SJSA1 (cell line): ENCODE results near the gene MPZL1. TPM values are rescaled to one million over a fixed set of nuclear protein-coding genes. Genes with fewer than 3 reads are reported as not detected.
"Not testable (repeated sequence)": the region's sequence is repeated elsewhere in the genome, so short reads cannot be mapped to it uniquely, and the experiment has no call there.

Experiments
- DNase-seq, 2 experiments: peaks; one replicate each; pipeline ENCODE4 v3.0.0-alpha.2; 2015 to 2020; ENCODE audit warnings: low spot score in 2 of 2, low read depth in 1 of 2
- H3K27ac ChIP-seq: fragments of 250-450 bp; sonication (Bioruptor Pico); 2 replicates; pipeline ENCODE4 v1.5.1; 2020; ENCODE audit warnings: mild to moderate bottlenecking, moderate library complexity
- H3K27me3 ChIP-seq: fragments of 250-450 bp; sonication (Bioruptor Pico); replicated peaks from 2 replicates; pipeline ENCODE4 v1.5.1; 2020; ENCODE audit warnings: mild to moderate bottlenecking, moderate library complexity
- H3K36me3 ChIP-seq: fragments of 250-450 bp; sonication (Bioruptor Pico); 2 replicates; pipeline ENCODE4 v1.5.1; 2020; ENCODE audit warnings: mild to moderate bottlenecking
- H3K4me1 ChIP-seq: fragments of 250-450 bp; sonication (Bioruptor Pico); replicated peaks from 2 replicates; pipeline ENCODE4 v1.6.1; 2021; ENCODE audit warnings: mild to moderate bottlenecking
- H3K4me3 ChIP-seq: fragments of 250-450 bp; sonication (Bioruptor Pico); 2 replicates; pipeline ENCODE4 v1.5.1; 2020; ENCODE audit warnings: mild to moderate bottlenecking
- H3K9me3 ChIP-seq: fragments of 250-450 bp; sonication (Bioruptor Pico); replicated peaks from 2 replicates; pipeline ENCODE4 v1.5.1; 2020; ENCODE audit warnings: mild to moderate bottlenecking
- total RNA-seq: library from RNA; depleted of rRNA; stranded (reverse); fragments of >200 nt; shearing (Covaris generic); gene quantifications from 2 replicates; pipeline ENCODE4 v1.2.3, GENCODE V29; 2014

MPZL1 gene
- total RNA-seq, 1 experiment from 2014 or later, result 78.5 TPM

DNA sequence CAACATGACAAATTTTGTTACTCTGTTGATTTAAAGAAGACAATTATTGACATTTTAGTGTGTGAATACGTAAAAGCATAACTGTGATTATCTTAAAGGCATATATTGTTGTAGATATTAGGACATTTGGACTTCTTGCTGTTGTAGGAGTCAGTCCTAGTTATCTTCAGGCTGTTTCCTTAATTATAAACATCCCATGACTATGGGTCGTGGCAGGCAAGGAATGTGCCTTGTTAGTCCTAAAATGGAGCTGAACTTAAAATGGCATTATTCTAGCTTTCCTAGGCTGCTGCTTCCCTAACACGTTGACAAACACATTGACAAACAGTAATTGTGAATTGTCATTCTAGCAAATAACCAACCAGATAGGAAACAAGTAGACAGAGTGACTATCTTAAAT is 4.4 kb upstream of the MPZL1 start:
- H3K27me3 ChIP-seq, result no peaks in the 10 kb centered on the region
- no peak overlapping the region for H3K27ac ChIP-seq
- peaks cover 24% of the 10 kb centered on the region for H3K4me1 ChIP-seq
- no peak for DNase-seq
- peaks cover 8% of the 10 kb centered on the region for H3K36me3 ChIP-seq
- no peaks in the 10 kb centered on the region for H3K9me3 ChIP-seq
- H3K4me3 ChIP-seq, result no peak overlapping the region

DNA sequence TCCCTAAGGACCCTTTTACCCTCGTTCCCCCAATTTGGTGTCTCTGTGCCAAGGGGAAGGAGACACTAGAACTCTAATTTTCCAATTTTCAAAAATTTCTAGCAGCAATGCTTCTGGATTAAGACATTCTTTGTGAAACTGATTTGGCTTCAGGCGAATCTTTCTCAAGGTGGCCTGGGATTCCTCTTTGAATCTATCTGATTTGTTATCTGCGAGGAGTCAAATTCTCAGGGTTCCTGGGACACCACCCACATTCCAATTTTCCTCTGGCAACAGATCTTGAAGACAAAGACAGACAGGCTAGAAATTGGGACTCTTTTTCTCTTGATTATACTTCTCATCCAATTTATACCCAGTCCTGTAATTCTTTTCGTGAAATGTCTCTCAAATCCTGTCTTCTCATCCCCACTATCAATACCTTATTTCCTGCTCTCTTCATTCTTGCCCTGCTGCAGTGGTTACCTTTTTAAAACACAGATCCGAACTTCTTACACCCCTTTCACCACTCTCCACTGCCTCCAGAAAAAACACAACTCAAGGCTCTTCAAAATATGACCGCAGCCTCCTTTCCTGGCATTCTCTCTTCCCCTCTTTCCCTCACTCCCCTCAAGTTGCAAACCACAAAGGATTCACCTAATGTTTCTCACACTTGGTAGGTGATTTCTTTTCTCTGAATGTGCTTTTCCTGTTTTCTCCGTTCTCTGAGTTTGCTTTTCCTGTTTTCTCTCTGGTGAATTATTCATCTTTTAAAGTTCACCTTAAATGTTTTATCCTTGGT is 2.7 kb upstream of the MPZL1 start:
- Histone ChIP-seq H3K9me3 (no peaks in the 10 kb centered on the region), H3K4me3 (no peak overlapping the region), H3K36me3 (peaks cover 9% of the 10 kb centered on the region), H3K27me3 (no peaks in the 10 kb centered on the region), H3K4me1 (peaks cover 25% of the 10 kb centered on the region), H3K27ac (no peak overlapping the region)
- DNase-seq, result no peak

DNA sequence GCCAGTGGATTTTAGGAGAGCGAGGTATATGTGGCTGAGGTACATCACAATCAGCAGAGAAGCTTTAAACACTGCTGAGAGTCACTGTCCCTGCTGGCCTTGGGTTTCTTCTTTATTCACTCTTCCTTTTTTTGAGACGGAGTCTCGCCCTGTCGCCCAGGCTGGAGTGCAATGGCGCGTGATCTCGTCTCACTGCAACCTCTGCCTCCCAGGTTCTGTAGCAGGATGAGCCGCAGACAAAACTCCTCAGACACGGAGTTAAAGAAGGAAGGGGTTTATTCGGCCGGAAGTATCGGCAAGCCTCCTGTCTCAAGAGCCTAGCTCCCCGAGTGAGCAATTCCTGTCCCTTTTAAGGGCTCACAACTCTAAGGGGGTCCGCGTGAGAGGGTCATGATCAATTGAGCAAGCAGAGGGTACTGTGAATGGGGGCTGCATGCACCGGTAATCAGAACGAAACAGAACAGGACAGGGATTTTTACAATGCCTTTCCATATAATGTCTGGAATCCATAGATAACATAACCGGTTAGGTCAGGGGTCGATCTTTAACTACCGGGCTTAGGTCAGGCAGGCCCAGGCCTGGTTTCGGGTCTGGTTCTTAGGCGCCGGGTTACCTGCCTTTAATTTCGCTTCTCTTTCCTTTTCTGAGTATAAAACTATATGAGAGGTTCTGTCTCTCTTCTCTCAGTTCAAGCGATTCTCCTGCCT is 1.9 kb upstream of the MPZL1 start:
- H3K27ac ChIP-seq, H3K9me3 ChIP-seq, DNase-seq, H3K27me3 ChIP-seq, H3K4me3 ChIP-seq: not testable (repeated sequence)
- peaks cover 12% of the 10 kb centered on the region for H3K36me3 ChIP-seq
- peaks cover 23% of the 10 kb centered on the region for H3K4me1 ChIP-seq

DNA sequence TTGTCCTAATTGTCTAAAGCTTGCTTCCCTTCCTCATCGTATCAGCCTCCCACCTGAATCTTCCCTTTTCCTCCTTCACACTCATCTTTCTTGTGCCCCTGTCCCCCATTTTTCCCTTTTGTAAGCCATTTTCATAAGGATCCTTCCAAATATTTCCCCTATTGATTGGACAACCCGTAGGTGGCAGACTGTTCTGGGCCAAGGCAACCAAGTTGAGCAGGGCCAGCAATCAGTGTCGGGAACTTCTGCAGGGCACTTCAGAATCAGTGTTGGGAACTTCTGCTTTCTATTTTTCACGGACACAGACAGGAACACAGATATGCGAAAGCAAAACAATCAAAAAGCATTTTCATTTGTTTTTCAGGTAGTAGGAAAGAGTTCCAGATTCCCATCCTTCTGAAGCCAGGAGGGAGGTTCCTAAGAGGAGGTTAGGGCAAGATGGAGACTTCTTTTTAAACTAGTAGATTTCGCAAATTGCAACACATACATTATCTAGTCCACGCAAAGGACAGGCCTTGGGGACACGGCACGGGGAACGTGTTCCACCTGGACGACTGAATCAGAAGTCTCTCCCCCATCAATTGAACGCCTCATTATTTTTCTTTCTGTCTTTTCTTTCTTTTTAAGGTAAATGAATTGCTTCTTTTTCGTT is 691 bp upstream of the MPZL1 start:
- Histone ChIP-seq H3K4me3 (peak overlapping the region; percentile 90), H3K27ac (peak overlapping the region; percentile 21), H3K9me3 (no peaks in the 10 kb centered on the region), H3K27me3 (no peaks in the 10 kb centered on the region), H3K36me3 (peaks cover 12% of the 10 kb centered on the region), H3K4me1 (peaks cover 23% of the 10 kb centered on the region)
- peak in 1 of 2 experiments; percentile 74 for DNase-seq

DNA sequence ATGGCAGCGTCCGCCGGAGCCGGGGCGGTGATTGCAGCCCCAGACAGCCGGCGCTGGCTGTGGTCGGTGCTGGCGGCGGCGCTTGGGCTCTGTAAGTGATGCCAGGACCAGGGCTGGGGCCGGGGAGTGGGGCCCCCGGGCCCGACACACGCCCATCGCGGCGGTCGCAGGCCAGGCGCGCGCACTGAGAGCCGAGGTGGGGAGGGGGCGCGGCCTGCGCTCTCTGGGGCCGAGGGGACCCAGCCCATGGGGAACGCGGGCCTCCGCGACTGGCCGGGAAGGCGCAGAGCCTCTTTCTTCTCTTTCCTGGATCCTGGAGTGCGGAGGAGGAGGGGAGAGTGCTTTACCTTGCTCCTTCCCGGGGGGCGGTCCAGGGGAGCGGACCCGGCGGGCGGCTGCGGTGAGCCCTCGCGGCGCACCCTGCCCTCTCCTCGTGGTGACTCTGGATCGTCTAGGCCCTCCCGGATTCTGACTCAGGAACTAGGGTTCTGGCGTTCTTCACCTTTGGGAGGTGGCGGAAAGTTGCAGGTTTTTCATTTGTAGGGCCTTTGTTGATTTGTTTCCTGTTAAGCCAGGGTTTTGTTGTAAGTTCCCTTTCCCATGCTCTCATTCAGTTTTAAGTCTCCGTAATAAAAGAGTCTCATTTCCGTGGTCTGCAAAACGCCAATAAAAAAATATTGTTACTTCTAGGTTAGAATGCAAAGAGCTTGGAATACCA is 529 bp downstream of the MPZL1 start:
- peaks cover 20% of the 10 kb centered on the region for H3K4me1 ChIP-seq
- peak overlapping the region; percentile 90 for H3K4me3 ChIP-seq
- H3K27me3 ChIP-seq, result no peaks in the 10 kb centered on the region
- DNase-seq, result peak in 1 of 2 experiments; percentile 59
- H3K27ac ChIP-seq, result peak overlapping the region; percentile 22
- H3K36me3 ChIP-seq, result peaks cover 12% of the 10 kb centered on the region
- H3K9me3 ChIP-seq, result no peaks in the 10 kb centered on the region

DNA sequence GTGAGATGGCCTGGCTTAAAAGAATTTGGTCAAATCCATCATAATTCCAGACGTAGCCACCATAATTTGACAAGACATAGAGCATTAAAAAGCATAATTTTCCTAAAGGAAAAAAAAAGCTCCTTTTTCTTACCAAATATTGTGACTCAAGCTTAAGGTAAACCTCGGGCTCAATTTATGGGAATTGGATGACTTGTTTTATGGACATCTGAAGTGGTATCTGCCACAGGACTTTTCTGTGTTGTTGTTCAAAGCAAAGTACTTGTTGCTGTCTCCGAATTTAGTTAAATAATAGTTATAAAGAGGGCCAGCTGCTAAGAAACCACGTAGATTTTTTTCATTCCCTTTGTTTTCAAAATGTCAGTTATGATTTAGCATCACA is 1.1 kb downstream of the MPZL1 start:
- peak in 1 of 2 experiments; percentile 11 for DNase-seq

DNA sequence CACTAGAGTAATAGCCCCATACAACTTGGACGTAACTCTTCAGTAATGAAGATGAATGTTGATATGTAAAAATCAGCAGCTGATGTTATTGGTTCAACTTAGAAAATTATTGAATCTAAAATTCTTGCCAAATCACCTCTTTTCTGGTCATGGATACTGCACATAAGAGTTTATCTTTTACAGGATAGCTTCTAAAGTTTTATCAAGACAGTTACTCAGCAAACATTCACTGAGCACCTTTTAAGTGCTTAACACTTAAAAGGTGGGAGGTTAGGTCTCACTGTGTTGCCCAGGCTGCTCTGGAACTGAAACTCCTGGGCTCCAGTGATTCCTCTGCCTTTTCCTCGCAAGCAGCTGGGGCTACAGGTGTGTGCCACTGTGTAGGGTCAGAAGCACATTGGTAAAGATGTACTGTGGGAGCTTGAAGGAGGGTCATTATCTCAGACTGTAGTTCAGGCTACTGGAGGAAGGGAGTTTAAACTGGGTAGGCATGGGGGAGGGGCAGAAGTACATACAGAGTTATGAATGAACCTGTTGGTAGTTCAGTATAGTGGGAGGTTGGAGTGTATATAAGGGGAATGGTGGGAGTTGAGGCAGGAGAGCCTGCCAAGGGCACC is 2.0 kb downstream of the MPZL1 start:
- peaks cover 17% of the 10 kb centered on the region for H3K4me1 ChIP-seq
- H3K9me3 ChIP-seq, result no peaks in the 10 kb centered on the region
- no peak for DNase-seq
- no peak overlapping the region for H3K4me3 ChIP-seq
- peaks cover 15% of the 10 kb centered on the region for H3K36me3 ChIP-seq
- no peak overlapping the region for H3K27ac ChIP-seq
- no peaks in the 10 kb centered on the region for H3K27me3 ChIP-seq

More for the DNA sequence above, 1.1 kb downstream of the MPZL1 start:
- peaks cover 17% of the 10 kb centered on the region for H3K4me1 ChIP-seq
- peaks cover 12% of the 10 kb centered on the region for H3K36me3 ChIP-seq
- H3K27ac ChIP-seq, result no peak overlapping the region
- no peaks in the 10 kb centered on the region for H3K27me3 ChIP-seq
- H3K4me3 ChIP-seq, result peak overlapping the region; percentile 90
- no peaks in the 10 kb centered on the region for H3K9me3 ChIP-seq

DNA sequence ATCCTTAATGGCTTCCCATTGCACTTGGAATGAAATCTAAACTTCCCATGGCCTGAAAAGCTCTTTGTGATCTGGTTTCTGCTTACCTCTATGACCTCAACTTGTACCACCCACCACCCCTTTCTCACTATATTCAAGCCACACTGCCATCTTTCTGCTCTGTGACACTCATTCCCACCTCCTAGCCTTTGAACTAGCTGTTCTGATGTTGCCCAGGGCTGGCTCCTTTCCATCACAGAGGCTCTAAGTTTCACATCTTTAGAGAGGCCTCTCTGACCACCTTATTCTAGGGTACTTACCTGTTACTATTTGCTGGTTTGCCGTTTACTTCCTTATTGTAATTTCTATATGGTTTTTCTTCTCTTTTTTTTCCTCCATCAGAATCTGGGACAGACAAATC is 4.2 kb downstream of the MPZL1 start:
- H3K4me3 ChIP-seq, result no peak overlapping the region
- no peak for DNase-seq
- no peaks in the 10 kb centered on the region for H3K27me3 ChIP-seq
- H3K36me3 ChIP-seq, result peaks cover 27% of the 10 kb centered on the region
- no peaks in the 10 kb centered on the region for H3K9me3 ChIP-seq
- H3K27ac ChIP-seq, result no peak overlapping the region
- H3K4me1 ChIP-seq, result peaks cover 14% of the 10 kb centered on the region

DNA sequence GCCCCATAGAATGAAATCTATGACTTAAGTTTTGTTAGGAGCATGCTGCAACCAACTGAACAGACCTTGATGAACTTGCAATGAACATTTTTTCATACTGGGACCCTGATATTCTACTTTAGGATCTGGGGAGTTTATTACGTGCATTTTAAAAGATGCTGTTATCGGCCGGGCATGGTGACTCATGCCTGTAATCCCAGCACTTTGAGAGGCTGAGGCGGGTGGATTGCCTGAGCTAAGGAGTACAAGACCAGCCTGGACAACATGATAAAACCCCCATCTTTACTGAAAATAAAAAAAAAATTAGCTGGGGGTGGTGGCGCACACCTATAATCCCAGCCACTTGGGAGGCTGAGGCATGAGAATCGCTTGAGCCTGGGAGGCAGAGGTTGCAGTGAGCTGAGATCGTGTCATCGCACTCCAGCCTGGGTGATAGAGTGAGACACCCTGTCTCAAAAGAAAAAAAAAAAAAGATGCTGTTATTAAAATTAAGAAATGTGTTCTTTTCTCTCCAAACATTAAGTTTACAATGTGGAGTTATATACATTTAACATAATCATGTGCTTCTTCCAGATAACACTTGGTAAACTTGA is 7.1 kb downstream of the MPZL1 start:
- no peaks in the 10 kb centered on the region for H3K9me3 ChIP-seq
- H3K36me3 ChIP-seq, result peaks cover 22% of the 10 kb centered on the region
- no peak overlapping the region for H3K4me3 ChIP-seq
- H3K4me1 ChIP-seq, result no peaks in the 10 kb centered on the region; the same call in 1 of the 2 replicates
- DNase-seq, result no peak
- H3K27ac ChIP-seq, result no peak overlapping the region
- no peaks in the 10 kb centered on the region for H3K27me3 ChIP-seq

DNA sequence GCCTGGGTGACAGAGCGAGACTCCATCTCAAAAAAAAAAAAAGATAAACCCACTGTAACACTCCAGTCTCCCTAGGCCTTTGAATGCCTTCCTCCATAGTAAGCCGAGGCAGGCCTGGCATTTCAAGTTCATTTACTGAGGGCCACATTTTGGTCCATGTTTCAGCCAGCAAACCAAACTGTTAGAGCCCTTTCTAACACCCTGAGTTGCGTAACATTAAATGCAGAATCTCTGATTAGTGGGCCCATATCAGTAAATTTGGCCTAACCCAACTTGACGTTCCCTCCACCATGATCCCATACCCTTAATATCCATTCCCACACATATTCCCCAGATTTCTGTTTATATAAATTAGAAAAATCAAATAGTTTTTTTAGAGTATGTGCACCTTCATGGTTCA is 12.4 kb downstream of the MPZL1 start:
- H3K9me3 ChIP-seq, result no peaks in the 10 kb centered on the region
- DNase-seq, result no peak
- H3K27me3 ChIP-seq, result no peaks in the 10 kb centered on the region
- H3K27ac ChIP-seq, result no peak overlapping the region
- peaks cover 11% of the 10 kb centered on the region for H3K36me3 ChIP-seq
- H3K4me3 ChIP-seq, result no peak overlapping the region
- no peaks in the 10 kb centered on the region for H3K4me1 ChIP-seq

DNA sequence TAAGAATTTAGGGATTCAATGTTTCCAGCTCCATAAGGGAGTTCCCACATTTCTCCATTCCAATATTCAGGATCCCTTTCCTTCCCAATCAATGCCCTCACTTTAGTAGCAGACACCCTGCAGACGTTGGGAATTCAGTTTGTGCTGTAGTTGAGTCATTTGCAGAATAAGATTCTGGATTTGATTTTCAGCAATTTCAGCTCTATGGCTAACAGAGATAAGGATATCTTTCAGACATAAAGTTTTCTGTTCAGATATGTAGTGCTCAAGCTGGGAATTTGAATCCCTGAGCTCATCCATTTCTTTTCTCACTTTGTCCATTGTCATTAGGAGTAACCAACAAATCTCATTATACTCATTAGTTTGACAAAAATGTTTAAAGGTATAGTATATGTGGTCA is 13.1 kb downstream of the MPZL1 start:
- Histone ChIP-seq H3K4me3 (no peak overlapping the region), H3K27me3 (no peaks in the 10 kb centered on the region)
- DNase-seq, result no peak

DNA sequence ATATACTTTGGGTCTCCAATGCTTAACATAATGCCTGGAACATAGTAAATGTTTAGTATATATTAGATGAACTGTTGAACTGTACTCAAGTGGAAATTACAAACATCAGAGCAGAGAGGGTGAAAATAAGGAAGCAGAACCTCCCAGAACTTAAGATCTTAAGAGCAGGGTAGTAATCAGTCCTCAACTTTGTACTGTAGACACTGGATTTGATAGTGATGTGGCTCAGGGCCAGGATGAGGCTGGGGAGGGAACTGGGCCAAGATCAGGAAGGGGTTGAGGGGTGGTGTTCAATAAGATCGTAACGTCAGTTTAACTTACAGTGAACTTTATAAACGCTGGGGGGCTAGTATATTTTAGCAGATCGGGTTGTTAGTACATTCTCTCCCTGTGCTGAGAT is 15.4 kb downstream of the MPZL1 start:
- no peak overlapping the region for H3K27ac ChIP-seq
- no peaks in the 10 kb centered on the region for H3K9me3 ChIP-seq
- H3K27me3 ChIP-seq, result no peaks in the 10 kb centered on the region
- H3K4me3 ChIP-seq, result no peak overlapping the region
- H3K36me3 ChIP-seq, result no peaks in the 10 kb centered on the region; the same call in 1 of the 2 replicates
- peaks cover 6% of the 10 kb centered on the region for H3K4me1 ChIP-seq
- DNase-seq, result no peak

More for the DNA sequence above, 13.1 kb downstream of the MPZL1 start:
- Histone ChIP-seq H3K4me1 (no peaks in the 10 kb centered on the region), H3K36me3 (peaks cover 11% of the 10 kb centered on the region), H3K27ac (no peak overlapping the region), H3K9me3 (no peaks in the 10 kb centered on the region)

DNA sequence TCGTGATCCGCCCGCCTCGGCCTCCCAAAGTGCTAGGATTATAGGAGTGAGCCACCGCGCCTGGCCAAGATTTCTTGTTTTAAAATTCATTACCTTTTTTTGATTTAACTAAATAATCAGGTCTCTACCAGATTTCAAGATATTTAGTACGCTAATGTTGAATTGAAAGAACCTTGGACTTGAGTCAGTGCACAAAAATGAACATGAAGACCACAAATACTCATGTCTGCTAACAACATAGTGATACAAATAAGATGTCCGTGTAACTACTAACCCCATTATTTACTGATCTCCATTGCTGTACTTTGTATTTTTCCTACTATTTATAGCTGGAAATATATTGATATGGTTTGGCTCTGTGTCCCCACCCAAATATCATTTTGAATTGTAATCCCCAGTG is 16.4 kb downstream of the MPZL1 start:
- no peak overlapping the region for H3K4me3 ChIP-seq
- no peaks in the 10 kb centered on the region for H3K9me3 ChIP-seq
- H3K27me3 ChIP-seq, result no peaks in the 10 kb centered on the region
- H3K4me1 ChIP-seq, result peaks cover 14% of the 10 kb centered on the region
- H3K27ac ChIP-seq, result no peak overlapping the region
- no peaks in the 10 kb centered on the region for H3K36me3 ChIP-seq
- no peak for DNase-seq
